ENCODE results near the gene CIDEB. TPM values are rescaled to one million over a fixed set of nuclear protein-coding genes. Genes with fewer than 3 reads are reported as not detected.

Gene CIDEB
- total and polyA plus RNA-seq, 2 of the 13 experiments (the other 11 are each of a cell fraction or from before 2014, with no cell fraction given): 35.8 to 110 TPM

DNA sequence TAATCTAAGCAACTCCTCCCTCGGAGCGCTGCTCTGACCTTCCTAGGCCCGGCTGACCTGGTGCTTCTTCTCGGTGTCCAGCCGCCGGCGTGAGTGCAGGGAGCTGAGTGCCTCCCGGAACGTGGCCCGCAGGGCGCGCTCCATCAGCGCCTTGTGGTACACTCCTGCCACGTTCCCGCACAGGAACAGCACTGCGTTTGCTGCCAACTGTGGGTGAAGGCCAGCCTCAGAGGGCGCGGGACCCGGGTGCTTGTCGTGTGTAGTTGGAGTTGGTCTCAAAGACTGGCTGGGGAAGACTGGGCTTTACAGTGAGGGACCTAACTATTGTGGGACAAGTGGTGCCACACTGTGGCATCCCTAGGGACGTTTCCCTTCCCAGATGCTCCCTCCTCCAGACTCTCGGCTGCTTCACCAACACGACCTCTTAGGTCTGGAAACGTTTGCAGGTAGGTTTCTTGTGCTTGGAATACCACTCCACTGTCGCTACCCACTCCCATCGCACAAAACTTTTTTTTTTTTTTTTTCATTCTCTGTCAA lies 24.0 kb upstream of the CIDEB start (continued):
- TF ChIP-seq, protein P1, sequence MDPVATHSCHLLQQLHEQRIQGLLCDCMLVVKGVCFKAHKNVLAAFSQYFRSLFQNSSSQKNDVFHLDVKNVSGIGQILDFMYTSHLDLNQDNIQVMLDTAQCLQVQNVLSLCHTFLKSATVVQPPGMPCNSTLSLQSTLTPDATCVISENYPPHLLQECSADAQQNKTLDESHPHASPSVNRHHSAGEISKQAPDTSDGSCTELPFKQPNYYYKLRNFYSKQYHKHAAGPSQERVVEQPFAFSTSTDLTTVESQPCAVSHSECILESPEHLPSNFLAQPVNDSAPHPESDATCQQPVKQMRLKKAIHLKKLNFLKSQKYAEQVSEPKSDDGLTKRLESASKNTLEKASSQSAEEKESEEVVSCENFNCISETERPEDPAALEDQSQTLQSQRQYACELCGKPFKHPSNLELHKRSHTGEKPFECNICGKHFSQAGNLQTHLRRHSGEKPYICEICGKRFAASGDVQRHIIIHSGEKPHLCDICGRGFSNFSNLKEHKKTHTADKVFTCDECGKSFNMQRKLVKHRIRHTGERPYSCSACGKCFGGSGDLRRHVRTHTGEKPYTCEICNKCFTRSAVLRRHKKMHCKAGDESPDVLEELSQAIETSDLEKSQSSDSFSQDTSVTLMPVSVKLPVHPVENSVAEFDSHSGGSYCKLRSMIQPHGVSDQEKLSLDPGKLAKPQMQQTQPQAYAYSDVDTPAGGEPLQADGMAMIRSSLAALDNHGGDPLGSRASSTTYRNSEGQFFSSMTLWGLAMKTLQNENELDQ (CRISPR knock-in tag; IDR thresholded peaks at IDR 0.05; ENCODE audit: borderline replicate concordance): no peak
- TF ChIP-seq, protein P2, sequence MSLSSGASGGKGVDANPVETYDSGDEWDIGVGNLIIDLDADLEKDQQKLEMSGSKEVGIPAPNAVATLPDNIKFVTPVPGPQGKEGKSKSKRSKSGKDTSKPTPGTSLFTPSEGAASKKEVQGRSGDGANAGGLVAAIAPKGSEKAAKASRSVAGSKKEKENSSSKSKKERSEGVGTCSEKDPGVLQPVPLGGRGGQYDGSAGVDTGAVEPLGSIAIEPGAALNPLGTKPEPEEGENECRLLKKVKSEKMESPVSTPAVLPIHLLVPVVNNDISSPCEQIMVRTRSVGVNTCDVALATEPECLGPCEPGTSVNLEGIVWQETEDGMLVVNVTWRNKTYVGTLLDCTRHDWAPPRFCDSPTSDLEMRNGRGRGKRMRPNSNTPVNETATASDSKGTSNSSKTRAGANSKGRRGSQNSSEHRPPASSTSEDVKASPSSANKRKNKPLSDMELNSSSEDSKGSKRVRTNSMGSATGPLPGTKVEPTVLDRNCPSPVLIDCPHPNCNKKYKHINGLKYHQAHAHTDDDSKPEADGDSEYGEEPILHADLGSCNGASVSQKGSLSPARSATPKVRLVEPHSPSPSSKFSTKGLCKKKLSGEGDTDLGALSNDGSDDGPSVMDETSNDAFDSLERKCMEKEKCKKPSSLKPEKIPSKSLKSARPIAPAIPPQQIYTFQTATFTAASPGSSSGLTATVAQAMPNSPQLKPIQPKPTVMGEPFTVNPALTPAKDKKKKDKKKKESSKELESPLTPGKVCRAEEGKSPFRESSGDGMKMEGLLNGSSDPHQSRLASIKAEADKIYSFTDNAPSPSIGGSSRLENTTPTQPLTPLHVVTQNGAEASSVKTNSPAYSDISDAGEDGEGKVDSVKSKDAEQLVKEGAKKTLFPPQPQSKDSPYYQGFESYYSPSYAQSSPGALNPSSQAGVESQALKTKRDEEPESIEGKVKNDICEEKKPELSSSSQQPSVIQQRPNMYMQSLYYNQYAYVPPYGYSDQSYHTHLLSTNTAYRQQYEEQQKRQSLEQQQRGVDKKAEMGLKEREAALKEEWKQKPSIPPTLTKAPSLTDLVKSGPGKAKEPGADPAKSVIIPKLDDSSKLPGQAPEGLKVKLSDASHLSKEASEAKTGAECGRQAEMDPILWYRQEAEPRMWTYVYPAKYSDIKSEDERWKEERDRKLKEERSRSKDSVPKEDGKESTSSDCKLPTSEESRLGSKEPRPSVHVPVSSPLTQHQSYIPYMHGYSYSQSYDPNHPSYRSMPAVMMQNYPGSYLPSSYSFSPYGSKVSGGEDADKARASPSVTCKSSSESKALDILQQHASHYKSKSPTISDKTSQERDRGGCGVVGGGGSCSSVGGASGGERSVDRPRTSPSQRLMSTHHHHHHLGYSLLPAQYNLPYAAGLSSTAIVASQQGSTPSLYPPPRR (CRISPR knock-in tag; IDR thresholded peaks at IDR 0.05; ENCODE audit: borderline replicate concordance): no peak
- TF ChIP-seq RBM39 (IDR thresholded peaks at IDR 0.05; ENCODE audit: low read depth, low read length, poor library complexity, severe bottlenecking): peak; percentile 23
- no peak for TF ChIP-seq HNRNPH1 (optimal IDR thresholded peaks at IDR 0.05; ENCODE audit: low read depth, low read length)
- no peak for TF ChIP-seq ZNF556 (CRISPR knock-in tag; IDR thresholded peaks at IDR 0.05; ENCODE audit: borderline replicate concordance)
- no peak for TF ChIP-seq MAX (IDR thresholded peaks at IDR 0.05)
- TF ChIP-seq EZH2 (conservative IDR thresholded peaks at IDR 0.05; ENCODE audit: low read depth, low read length): no peak
- TF ChIP-seq RFXAP (CRISPR knock-in tag; IDR thresholded peaks at IDR 0.05; ENCODE audit: borderline replicate concordance): 0 out of 2 replicates have a peak, but pooled peaks have one; percentile 35
- no peak for TF ChIP-seq SOX5 (CRISPR knock-in tag; IDR thresholded peaks at IDR 0.05; ENCODE audit: borderline replicate concordance)
- TF ChIP-seq CHCHD3 (CRISPR knock-in tag; IDR thresholded peaks at IDR 0.05): 0 out of 2 replicates have a peak, but pooled peaks have one; percentile 19
- TF ChIP-seq JUNB (CRISPR knock-in tag; IDR thresholded peaks at IDR 0.05; ENCODE audit: borderline replicate concordance): no peak
- TF ChIP-seq, protein P3, sequence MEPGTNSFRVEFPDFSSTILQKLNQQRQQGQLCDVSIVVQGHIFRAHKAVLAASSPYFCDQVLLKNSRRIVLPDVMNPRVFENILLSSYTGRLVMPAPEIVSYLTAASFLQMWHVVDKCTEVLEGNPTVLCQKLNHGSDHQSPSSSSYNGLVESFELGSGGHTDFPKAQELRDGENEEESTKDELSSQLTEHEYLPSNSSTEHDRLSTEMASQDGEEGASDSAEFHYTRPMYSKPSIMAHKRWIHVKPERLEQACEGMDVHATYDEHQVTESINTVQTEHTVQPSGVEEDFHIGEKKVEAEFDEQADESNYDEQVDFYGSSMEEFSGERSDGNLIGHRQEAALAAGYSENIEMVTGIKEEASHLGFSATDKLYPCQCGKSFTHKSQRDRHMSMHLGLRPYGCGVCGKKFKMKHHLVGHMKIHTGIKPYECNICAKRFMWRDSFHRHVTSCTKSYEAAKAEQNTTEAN (CRISPR knock-in tag; conservative IDR thresholded peaks at IDR 0.05): no peak
- TF ChIP-seq ZNF543 (CRISPR knock-in tag; IDR thresholded peaks at IDR 0.05): no peak
- no peak for TF ChIP-seq ZFYVE20 (CRISPR knock-in tag; IDR thresholded peaks at IDR 0.05; ENCODE audit: borderline replicate concordance, low read depth)
- TF ChIP-seq, protein P4, sequence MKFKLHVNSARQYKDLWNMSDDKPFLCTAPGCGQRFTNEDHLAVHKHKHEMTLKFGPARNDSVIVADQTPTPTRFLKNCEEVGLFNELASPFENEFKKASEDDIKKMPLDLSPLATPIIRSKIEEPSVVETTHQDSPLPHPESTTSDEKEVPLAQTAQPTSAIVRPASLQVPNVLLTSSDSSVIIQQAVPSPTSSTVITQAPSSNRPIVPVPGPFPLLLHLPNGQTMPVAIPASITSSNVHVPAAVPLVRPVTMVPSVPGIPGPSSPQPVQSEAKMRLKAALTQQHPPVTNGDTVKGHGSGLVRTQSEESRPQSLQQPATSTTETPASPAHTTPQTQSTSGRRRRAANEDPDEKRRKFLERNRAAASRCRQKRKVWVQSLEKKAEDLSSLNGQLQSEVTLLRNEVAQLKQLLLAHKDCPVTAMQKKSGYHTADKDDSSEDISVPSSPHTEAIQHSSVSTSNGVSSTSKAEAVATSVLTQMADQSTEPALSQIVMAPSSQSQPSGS (CRISPR knock-in tag; IDR thresholded peaks at IDR 0.05): no peak
- TF ChIP-seq, protein P5, sequence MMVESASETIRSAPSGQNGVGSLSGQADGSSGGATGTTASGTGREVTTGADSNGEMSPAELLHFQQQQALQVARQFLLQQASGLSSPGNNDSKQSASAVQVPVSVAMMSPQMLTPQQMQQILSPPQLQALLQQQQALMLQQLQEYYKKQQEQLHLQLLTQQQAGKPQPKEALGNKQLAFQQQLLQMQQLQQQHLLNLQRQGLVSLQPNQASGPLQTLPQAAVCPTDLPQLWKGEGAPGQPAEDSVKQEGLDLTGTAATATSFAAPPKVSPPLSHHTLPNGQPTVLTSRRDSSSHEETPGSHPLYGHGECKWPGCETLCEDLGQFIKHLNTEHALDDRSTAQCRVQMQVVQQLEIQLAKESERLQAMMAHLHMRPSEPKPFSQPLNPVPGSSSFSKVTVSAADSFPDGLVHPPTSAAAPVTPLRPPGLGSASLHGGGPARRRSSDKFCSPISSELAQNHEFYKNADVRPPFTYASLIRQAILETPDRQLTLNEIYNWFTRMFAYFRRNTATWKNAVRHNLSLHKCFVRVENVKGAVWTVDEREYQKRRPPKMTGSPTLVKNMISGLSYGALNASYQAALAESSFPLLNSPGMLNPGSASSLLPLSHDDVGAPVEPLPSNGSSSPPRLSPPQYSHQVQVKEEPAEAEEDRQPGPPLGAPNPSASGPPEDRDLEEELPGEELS (CRISPR knock-in tag; IDR thresholded peaks at IDR 0.05): 0 out of 2 replicates have a peak, but pooled peaks have one; percentile 12

Data from HepG2 (cell line).